ENCODE measurements around the gene FAM163B. TPM values are rescaled to one million over a fixed set of nuclear protein-coding genes. Genes with fewer than 3 reads are reported as not detected.

The FAM163B gene
- total and polyA plus RNA-seq, 2 experiments from 2014 or later = 0.60 to 1.3 TPM

- H3K36me3 Mint-ChIP-seq (ENCODE audit: low read depth) = no peaks in the 10 kb centered on the region; the same call in 2 of the 3 replicates
- no peaks in the 10 kb centered on the region for H3K79me2 ChIP-seq (replicated peaks; ENCODE audit: insufficient read depth)
- H3K4me3 ChIP-seq = no peak overlapping the region
- H3K27me3 ChIP-seq (ENCODE audit: insufficient read depth) = no peaks in the 10 kb centered on the region
- H3K4me1 ChIP-seq (ENCODE audit: insufficient read depth) = no peaks in the 10 kb centered on the region
- peaks cover 19% of the 10 kb centered on the region for H3K27me3 Mint-ChIP-seq (ENCODE audit: insufficient read depth, low read depth, poor library complexity)
- no peaks in the 10 kb centered on the region for H4K20me1 ChIP-seq (replicated peaks; ENCODE audit: insufficient read depth)
- H3K27ac Mint-ChIP-seq = no peak overlapping the region
- no peak overlapping the region for H3K4me2 ChIP-seq
- H2AFZ ChIP-seq = no peak overlapping the region
- no peak for ATAC-seq
- no peaks in the 10 kb centered on the region for H3F3A ChIP-seq (replicated peaks; ENCODE audit: low read depth)
- DNase-seq (ENCODE audit: low spot score) = no peak
- H3K9me3 Mint-ChIP-seq = no peaks in the 10 kb centered on the region
- no peak overlapping the region for H3K4me3 Mint-ChIP-seq
- peaks cover 37% of the 10 kb centered on the region for H3K4me1 Mint-ChIP-seq
- no peak for TF ChIP-seq EZH2phosphoT487 (IDR thresholded peaks at IDR 0.05; ENCODE audit: unreplicated experiment)
- TF ChIP-seq NANOG (IDR thresholded peaks at IDR 0.05; ENCODE audit: borderline replicate concordance) = no peak
- TF ChIP-seq ZNF114 (CRISPR knock-in tag; IDR thresholded peaks at IDR 0.05) = no peak
- no peak for TF ChIP-seq JUNB (IDR thresholded peaks at IDR 0.05; ENCODE audit: unreplicated experiment)
- TF ChIP-seq EZH2 (IDR thresholded peaks at IDR 0.05; ENCODE audit: low read depth, unreplicated experiment) = no peak
- TF ChIP-seq REST (IDR thresholded peaks at IDR 0.05; ENCODE audit: unreplicated experiment) = no peak
- H3K36me3 ChIP-seq (ENCODE audit: insufficient read depth) = no peaks in the 10 kb centered on the region
- H3K27ac ChIP-seq (ENCODE audit: low read depth) = no peak overlapping the region
- no peaks in the 10 kb centered on the region for H3K9me2 ChIP-seq (ENCODE audit: insufficient read depth)
These were observed 31.5 kb downstream of the FAM163B start for GRCh38 chr9:133577737-133578112.

- Mint-ChIP-seq H3K27ac (no peak overlapping the region), H3K4me1 (peaks cover 33% of the 10 kb centered on the region), H3K9me3 (no peaks in the 10 kb centered on the region), H3K4me3 (no peak overlapping the region), H3K27me3 (ENCODE audit: insufficient read depth, low read depth, poor library complexity) (peaks cover 19% of the 10 kb centered on the region), H3K36me3 (ENCODE audit: low read depth) (no peaks in the 10 kb centered on the region; the same call in 2 of the 3 replicates)
- Histone ChIP-seq H3F3A (replicated peaks; ENCODE audit: low read depth) (no peaks in the 10 kb centered on the region), H3K36me3 (ENCODE audit: insufficient read depth) (no peaks in the 10 kb centered on the region), H3K4me3 (no peak overlapping the region), H3K79me2 (replicated peaks; ENCODE audit: insufficient read depth) (no peaks in the 10 kb centered on the region), H3K4me1 (ENCODE audit: insufficient read depth) (no peaks in the 10 kb centered on the region), H3K27me3 (ENCODE audit: insufficient read depth) (no peaks in the 10 kb centered on the region), H3K27ac (ENCODE audit: low read depth) (no peak overlapping the region), H4K20me1 (replicated peaks; ENCODE audit: insufficient read depth) (no peaks in the 10 kb centered on the region), H3K9me2 (ENCODE audit: insufficient read depth) (no peaks in the 10 kb centered on the region), H2AFZ (no peak overlapping the region), H3K4me2 (no peak overlapping the region)
- DNase-seq (ENCODE audit: low spot score) = no peak
- ATAC-seq = no peak
- TF ChIP-seq CREB1 (CRISPR knock-in tag; IDR thresholded peaks at IDR 0.05; ENCODE audit: low read depth) (no peak), ETS1 (IDR thresholded peaks at IDR 0.05) (no peak), EZH2 (IDR thresholded peaks at IDR 0.05; ENCODE audit: low read depth, unreplicated experiment) (no peak), ZNF331 (CRISPR knock-in tag; IDR thresholded peaks at IDR 0.05; ENCODE audit: low read depth) (no peak), JUNB (IDR thresholded peaks at IDR 0.05; ENCODE audit: unreplicated experiment) (no peak), STAT1 (IDR thresholded peaks at IDR 0.05; ENCODE audit: unreplicated experiment) (no peak), REST (IDR thresholded peaks at IDR 0.05; ENCODE audit: unreplicated experiment) (no peak), POLR2AphosphoS5 (IDR thresholded peaks at IDR 0.05; ENCODE audit: low read depth) (no peak), ZNF114 (CRISPR knock-in tag; IDR thresholded peaks at IDR 0.05) (no peak), NANOG (IDR thresholded peaks at IDR 0.05; ENCODE audit: borderline replicate concordance) (no peak)
These were observed 32.1 kb downstream of the FAM163B start for GRCh38 chr9:133576875-133577736.
